ENCODE measurements around the gene NUP210L.

DNA sequence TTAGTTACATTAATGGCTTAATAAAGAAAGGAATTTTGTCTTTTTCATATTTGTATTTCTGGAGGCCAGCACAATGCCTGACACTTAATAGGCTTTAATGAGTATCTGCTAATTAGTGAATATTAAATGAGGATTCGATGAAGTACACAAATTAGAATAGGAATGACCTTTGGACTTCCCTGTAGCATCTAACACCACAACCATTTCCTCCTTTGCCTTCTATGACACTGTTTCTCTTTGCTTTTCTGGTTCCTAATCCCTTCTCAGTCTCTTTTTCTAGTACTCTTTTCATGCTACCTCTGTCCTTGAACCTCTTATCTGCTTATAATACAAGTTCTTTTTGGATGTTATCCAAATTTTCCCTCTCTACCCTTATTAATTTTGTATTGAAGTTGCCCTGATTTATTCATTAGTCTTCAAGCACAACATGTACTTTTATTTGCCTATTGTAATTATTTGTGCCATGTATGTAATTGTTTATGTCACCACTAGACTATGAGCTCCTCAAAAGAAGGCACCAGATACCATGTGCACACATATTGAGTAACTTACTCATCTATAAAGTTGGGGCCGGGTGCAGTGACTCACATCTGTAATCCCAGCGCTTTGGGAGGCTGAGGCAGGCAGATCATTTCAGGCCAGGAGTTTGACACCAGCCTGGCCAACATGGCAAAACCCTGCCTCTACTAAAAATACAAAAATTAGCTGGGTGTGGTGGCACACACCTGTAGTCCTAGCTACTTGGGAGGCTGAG is 140.5 kb downstream of the NUP210L start:
- TF ChIP-seq, protein P1, sequence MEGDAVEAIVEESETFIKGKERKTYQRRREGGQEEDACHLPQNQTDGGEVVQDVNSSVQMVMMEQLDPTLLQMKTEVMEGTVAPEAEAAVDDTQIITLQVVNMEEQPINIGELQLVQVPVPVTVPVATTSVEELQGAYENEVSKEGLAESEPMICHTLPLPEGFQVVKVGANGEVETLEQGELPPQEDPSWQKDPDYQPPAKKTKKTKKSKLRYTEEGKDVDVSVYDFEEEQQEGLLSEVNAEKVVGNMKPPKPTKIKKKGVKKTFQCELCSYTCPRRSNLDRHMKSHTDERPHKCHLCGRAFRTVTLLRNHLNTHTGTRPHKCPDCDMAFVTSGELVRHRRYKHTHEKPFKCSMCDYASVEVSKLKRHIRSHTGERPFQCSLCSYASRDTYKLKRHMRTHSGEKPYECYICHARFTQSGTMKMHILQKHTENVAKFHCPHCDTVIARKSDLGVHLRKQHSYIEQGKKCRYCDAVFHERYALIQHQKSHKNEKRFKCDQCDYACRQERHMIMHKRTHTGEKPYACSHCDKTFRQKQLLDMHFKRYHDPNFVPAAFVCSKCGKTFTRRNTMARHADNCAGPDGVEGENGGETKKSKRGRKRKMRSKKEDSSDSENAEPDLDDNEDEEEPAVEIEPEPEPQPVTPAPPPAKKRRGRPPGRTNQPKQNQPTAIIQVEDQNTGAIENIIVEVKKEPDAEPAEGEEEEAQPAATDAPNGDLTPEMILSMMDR (IDR thresholded peaks at IDR 0.05; ENCODE audit: insufficient read depth, low read depth, low read length) = no peak
- no peak for TF ChIP-seq EZH2 (IDR thresholded peaks at IDR 0.05; ENCODE audit: insufficient read depth, low read length)
